22Rv1 (cell line): ENCODE results near the gene DEGS1.

Experiments used
- CTCF ChIP-seq: fragments of 450-650 bp; IDR thresholded peaks from 2 replicates; pipeline ENCODE4 v1.5.1; 2017; ENCODE audit warnings: mild to moderate bottlenecking
- ZFX ChIP-seq: fragments of 450-650 bp; IDR thresholded peaks from 2 replicates; pipeline ENCODE4 v1.6.1; 2017; ENCODE audit warnings: antibody characterized with exemption, borderline replicate concordance

- no peak for TF ChIP-seq CTCF
- no peak for TF ChIP-seq ZFX
These were observed 43.9 kb downstream of the DEGS1 start for GRCh38 chr1:224226849-224227502.
